ENCODE data around the gene SEZ6.

Gene SEZ6

GRCh38 chr17:29005936-29006511, at the start of gene SEZ6:
SEZ6 (minus strand) TSS chr17:29006033; CDS start chr17:29005869, 164 bp downstream.
- peak; percentile 79 to 84 for DNase-seq

GRCh38 chr17:29054835-29055234, 49.0 kb upstream of the SEZ6 start:
- no peak for DNase-seq

GRCh38 chr17:29051731-29052130, 45.9 kb upstream of the SEZ6 start:
- no peak for DNase-seq

- no peak for DNase-seq
These were observed 45.4 kb upstream of the SEZ6 start for GRCh38 chr17:29051194-29051593.

- no peak for DNase-seq
These were observed 44.3 kb upstream of the SEZ6 start for GRCh38 chr17:29050176-29050575.

GRCh38 chr17:29049541-29050145, 43.8 kb upstream of the SEZ6 start:
- DNase-seq: no peak

GRCh38 chr17:29048440-29049368, 42.9 kb upstream of the SEZ6 start:
- DNase-seq: no peak

GRCh38 chr17:29046473-29046839, 40.6 kb upstream of the SEZ6 start:
- DNase-seq: no peak

- DNase-seq: no peak
These were observed 40.1 kb upstream of the SEZ6 start for GRCh38 chr17:29045734-29046472.

- DNase-seq: no peak
These were observed 39.2 kb upstream of the SEZ6 start for GRCh38 chr17:29045026-29045425.

- no peak for DNase-seq
These were observed 37.8 kb upstream of the SEZ6 start for GRCh38 chr17:29043539-29044145.

- no peak for DNase-seq
These were observed 37.1 kb upstream of the SEZ6 start, which contains the start of gene PIPOX for GRCh38 chr17:29042679-29043538. PIPOX (plus strand) TSS chr17:29043141; CDS start chr17:29043226, 85 bp downstream.

GRCh38 chr17:29042026-29042678, 36.3 kb upstream of the SEZ6 start:
- DNase-seq: no peak

- DNase-seq: no peak
These were observed 35.7 kb upstream of the SEZ6 start for GRCh38 chr17:29041571-29041970.

GRCh38 chr17:29041091-29041490, 35.3 kb upstream of the SEZ6 start:
- DNase-seq: no peak

- no peak for DNase-seq
These were observed 34.1 kb upstream of the SEZ6 start for GRCh38 chr17:29039764-29040598.

GRCh38 chr17:29038085-29038795, 32.4 kb upstream of the SEZ6 start:
- no peak for DNase-seq

GRCh38 chr17:29037739-29038084, 31.9 kb upstream of the SEZ6 start:
- no peak for DNase-seq

- DNase-seq: no peak
These were observed 30.8 kb upstream of the SEZ6 start for GRCh38 chr17:29036584-29036983.

GRCh38 chr17:29034510-29034909, 28.7 kb upstream of the SEZ6 start:
- DNase-seq: no peak

Data from activated T-cell treated with anti-CD3 and anti-CD28 coated beads, Interleukin-2, amount 50 U/mL, for 48 hours (primary cell).